HG03342 (cell line): ENCODE results near the gene HEG1.
"Not testable (repeated sequence)": the region's sequence is repeated elsewhere in the genome, so short reads cannot be mapped to it uniquely, and the experiment has no call there.

Experiments
- ATAC-seq: cut with Tn5 transposase; IDR thresholded peaks from one replicate; pipeline ENCODE4 v1.9.1; 2021; ENCODE audit warnings: mild to moderate bottlenecking, moderate library complexity; ENCODE audit not compliant: unreplicated experiment

Gene HEG1

GRCh38 chr3:125055913-125056745 is at the start of gene HEG1:
HEG1 (minus strand) TSS chr3:125055997; CDS start chr3:125055890, 107 bp downstream.
- ATAC-seq: peak; percentile 57

GRCh38 chr3:125105116-125105515 is 49.3 kb upstream of the HEG1 start:
- ATAC-seq: no peak

GRCh38 chr3:125104639-125105038 is 48.8 kb upstream of the HEG1 start:
- ATAC-seq: no peak

- no peak for ATAC-seq
Measured at GRCh38 chr3:125103406-125103805, 47.6 kb upstream of the HEG1 start.

GRCh38 chr3:125102470-125102869 is 46.7 kb upstream of the HEG1 start:
- no peak for ATAC-seq

- no peak for ATAC-seq
Measured at GRCh38 chr3:125098611-125099291, 43.0 kb upstream of the HEG1 start.

GRCh38 chr3:125090649-125091048 is 34.9 kb upstream of the HEG1 start:
- ATAC-seq: no peak

GRCh38 chr3:125087768-125088391 is 32.1 kb upstream of the HEG1 start:
- ATAC-seq: no peak

GRCh38 chr3:125085166-125085565 is 29.4 kb upstream of the HEG1 start:
- no peak for ATAC-seq

GRCh38 chr3:125083776-125084175 is 28.0 kb upstream of the HEG1 start:
- ATAC-seq: no peak

GRCh38 chr3:125082339-125082738 is 26.5 kb upstream of the HEG1 start:
- ATAC-seq: not testable (repeated sequence)

GRCh38 chr3:125080077-125080476 is 24.3 kb upstream of the HEG1 start:
- no peak for ATAC-seq

GRCh38 chr3:125079675-125080045 is 23.9 kb upstream of the HEG1 start:
- ATAC-seq: no peak

GRCh38 chr3:125078951-125079674 is 23.3 kb upstream of the HEG1 start:
- no peak for ATAC-seq

GRCh38 chr3:125077864-125078263 is 22.1 kb upstream of the HEG1 start:
- peak; percentile 66 for ATAC-seq

GRCh38 chr3:125076464-125076863 is 20.7 kb upstream of the HEG1 start:
- no peak for ATAC-seq

- no peak for ATAC-seq
Measured at GRCh38 chr3:125075738-125076137, 19.9 kb upstream of the HEG1 start.

- no peak for ATAC-seq
Measured at GRCh38 chr3:125073390-125073905, 17.7 kb upstream of the HEG1 start.

GRCh38 chr3:125072749-125073389 is 17.1 kb upstream of the HEG1 start:
- ATAC-seq: no peak

GRCh38 chr3:125072301-125072700 is 16.5 kb upstream of the HEG1 start:
- ATAC-seq: no peak
